Epithelial cell of proximal tubule (primary cell): ENCODE data around the gene GFM2. TPM values are rescaled to one million over a fixed set of nuclear protein-coding genes. Genes with fewer than 3 reads are reported as not detected.
"Not testable (repeated sequence)": the region's sequence is repeated elsewhere in the genome, so short reads cannot be mapped to it uniquely, and the experiment has no call there.

Experiments
- DNase-seq: peaks from one replicate; pipeline ENCODE4 v3.0.0-alpha.2; 2011; ENCODE audit warnings: low read depth
- H3K4me3 ChIP-seq: 2 replicates; pipeline ENCODE4 v1.5.1; 2011; ENCODE audit warnings: low read depth, mild to moderate bottlenecking, low read length
- total RNA-seq: library from RNA; depleted of rRNA; stranded (reverse); fragments of >200 nt; gene quantifications from 2 replicates; pipeline ENCODE4 v1.2.3, GENCODE V29; 2015
- TF ChIP-seq, protein P1 (sequence below): conservative IDR thresholded peaks from 2 replicates; pipeline ENCODE4 v1.5.1; 2012; ENCODE audit warnings: low read depth, mild to moderate bottlenecking, low read length

Gene GFM2
- total RNA-seq, 1 donor from 2014 or later: 19.1 TPM

DNA sequence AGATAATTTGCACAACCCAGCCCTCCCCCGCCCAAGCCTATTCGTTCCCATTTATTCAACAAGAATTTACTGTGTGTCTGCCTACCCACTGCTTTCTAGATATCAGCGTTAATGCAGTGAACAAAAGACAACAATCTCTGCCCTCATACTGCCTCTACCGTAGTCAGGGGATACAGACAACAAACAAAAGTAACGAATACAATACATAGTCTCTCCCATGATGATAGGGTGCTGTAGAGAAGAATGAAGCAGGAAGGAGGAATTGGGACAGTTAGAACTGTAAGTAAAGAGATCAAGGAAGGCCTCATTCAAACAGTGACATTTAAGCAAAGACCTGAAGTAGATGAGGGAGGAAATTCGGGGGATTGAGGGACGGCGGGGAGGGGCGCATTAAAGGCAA is 1.7 kb downstream of the GFM2 start:
- H3K4me3 ChIP-seq: no peak overlapping the region
- TF ChIP-seq, protein P1, sequence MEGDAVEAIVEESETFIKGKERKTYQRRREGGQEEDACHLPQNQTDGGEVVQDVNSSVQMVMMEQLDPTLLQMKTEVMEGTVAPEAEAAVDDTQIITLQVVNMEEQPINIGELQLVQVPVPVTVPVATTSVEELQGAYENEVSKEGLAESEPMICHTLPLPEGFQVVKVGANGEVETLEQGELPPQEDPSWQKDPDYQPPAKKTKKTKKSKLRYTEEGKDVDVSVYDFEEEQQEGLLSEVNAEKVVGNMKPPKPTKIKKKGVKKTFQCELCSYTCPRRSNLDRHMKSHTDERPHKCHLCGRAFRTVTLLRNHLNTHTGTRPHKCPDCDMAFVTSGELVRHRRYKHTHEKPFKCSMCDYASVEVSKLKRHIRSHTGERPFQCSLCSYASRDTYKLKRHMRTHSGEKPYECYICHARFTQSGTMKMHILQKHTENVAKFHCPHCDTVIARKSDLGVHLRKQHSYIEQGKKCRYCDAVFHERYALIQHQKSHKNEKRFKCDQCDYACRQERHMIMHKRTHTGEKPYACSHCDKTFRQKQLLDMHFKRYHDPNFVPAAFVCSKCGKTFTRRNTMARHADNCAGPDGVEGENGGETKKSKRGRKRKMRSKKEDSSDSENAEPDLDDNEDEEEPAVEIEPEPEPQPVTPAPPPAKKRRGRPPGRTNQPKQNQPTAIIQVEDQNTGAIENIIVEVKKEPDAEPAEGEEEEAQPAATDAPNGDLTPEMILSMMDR: no peak
- DNase-seq: no peak

- no peak for DNase-seq
- TF ChIP-seq, protein P1: no peak
- no peak overlapping the region for H3K4me3 ChIP-seq
Measured at GRCh38 chr5:74763504-74763903, 3.4 kb downstream of the GFM2 start.

DNA sequence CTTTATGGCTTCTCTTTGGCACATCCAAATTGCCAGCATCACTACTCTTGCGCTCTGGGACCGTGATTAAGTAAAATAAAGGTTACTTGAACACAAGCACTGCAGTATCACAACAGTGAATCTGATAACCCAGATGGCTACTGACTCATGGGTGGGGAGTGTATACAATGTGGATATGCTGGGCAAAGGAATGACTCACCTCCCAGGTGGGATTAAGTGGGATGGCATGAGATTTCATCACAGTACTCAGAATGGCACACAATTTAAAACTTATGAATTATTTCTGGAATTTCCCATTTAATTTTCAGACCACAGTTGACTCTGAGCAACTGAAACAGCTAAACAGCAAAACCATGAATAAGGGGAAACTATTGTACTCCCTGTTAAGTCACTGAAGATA is 4.3 kb downstream of the GFM2 start:
- peak; percentile 36 for DNase-seq
- TF ChIP-seq, protein P1: no peak
- no peak overlapping the region for H3K4me3 ChIP-seq

GRCh38 chr5:74761241-74761640 is 5.7 kb downstream of the GFM2 start:
- H3K4me3 ChIP-seq: no peak overlapping the region
- TF ChIP-seq, protein P1: no peak
- DNase-seq: no peak

DNA sequence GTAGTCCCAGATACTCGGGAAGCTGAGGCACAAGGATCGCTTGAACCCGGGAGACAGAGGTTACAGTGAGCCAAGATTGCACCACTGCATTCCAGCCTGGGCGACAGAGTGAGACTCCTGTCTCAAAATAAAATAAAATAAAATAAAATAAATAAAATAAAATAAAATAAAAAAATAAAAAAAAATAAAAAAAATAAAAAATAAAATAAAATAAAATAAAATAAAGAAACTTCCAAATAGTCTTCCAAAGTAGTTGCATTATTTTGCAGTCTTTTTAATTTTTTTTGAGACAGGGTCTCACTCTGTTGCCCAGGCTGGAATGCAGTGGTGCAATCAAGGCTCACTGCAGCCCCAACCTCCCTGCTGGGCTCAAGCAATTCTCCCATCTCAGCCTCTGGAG is 18.2 kb downstream of the GFM2 start:
- H3K4me3 ChIP-seq, DNase-seq: not testable (repeated sequence)

GRCh38 chr5:74738406-74738805 is 28.5 kb downstream of the GFM2 start:
- TF ChIP-seq, protein P1: no peak
- no peak overlapping the region for H3K4me3 ChIP-seq
- no peak for DNase-seq

DNA sequence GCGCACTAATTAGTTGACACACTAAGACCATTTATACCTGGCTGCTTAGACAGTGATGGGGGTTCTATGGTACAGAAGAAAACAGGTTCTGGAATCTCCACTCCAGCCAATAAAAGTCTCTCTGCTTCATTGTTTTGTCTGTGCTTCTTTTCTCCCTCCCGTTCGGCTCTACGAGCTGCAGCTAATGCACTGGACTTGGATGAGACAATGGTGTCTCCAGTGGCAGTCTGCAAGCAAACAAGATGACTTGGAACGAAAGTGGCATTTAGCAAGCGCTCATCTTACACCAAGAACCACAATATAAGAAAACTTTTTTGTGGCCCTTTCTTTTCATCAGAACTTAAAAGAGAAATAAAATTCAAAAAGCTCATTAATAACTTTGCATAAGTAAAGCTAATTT is 30.2 kb downstream of the GFM2 start:
- no peak for DNase-seq
- TF ChIP-seq, protein P1: no peak
- no peak overlapping the region for H3K4me3 ChIP-seq

GRCh38 chr5:74725331-74725730 is 41.6 kb downstream of the GFM2 start:
- no peak overlapping the region for H3K4me3 ChIP-seq
- DNase-seq: no peak
- TF ChIP-seq, protein P1: no peak
